Islet precursor cell (in vitro differentiated cells): ENCODE results near the gene ESPNL.

Experiments
- DNase-seq: peaks from one replicate; pipeline ENCODE4 v3.0.0-alpha.2; 2018

ESPNL gene

GRCh38 chr2:238144262-238144661 is 44.1 kb downstream of the ESPNL start:
- no peak for DNase-seq

DNA sequence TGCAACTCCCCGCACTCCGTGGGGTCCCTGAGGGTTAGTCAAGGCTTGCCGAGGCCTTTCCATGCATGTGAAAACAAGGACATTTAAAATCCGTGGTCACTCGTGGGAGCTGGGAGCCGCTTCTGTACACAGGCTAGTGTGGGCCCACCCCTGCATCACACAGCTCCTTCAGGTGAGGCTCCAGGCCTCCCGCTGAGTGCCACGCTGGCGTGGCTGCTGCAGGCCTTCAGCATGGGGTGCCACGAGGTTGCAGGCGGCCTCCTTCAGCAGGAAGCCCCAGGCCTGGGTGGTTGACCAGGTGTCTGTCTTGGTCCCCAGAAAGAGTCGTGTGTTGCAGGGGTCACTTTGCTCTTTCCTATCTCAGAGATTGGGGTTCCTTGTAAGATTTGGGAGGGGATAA is 44.9 kb downstream of the ESPNL start:
- DNase-seq, result no peak

DNA sequence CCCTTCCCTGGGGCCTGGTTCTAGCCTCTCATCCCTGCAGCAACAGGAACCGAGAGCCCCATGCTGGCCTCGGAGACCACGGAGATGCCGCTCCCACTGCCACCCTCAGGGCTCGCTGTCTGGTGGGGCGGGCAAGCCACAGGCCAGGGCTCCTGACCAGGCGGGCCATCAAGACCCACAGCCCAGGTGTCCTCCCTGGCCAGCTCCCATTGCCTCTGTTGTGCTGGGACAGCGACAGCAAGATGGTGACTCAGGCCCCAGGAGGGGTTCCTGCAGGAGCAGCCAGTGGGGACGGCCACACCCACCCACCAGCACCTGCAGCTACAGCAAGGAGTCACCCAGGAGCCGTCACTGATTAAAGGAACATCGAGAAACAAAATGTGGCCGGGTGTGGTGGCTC is 45.7 kb downstream of the ESPNL start:
- no peak for DNase-seq

GRCh38 chr2:238146884-238147544 is 46.9 kb downstream of the ESPNL start:
- no peak for DNase-seq

DNA sequence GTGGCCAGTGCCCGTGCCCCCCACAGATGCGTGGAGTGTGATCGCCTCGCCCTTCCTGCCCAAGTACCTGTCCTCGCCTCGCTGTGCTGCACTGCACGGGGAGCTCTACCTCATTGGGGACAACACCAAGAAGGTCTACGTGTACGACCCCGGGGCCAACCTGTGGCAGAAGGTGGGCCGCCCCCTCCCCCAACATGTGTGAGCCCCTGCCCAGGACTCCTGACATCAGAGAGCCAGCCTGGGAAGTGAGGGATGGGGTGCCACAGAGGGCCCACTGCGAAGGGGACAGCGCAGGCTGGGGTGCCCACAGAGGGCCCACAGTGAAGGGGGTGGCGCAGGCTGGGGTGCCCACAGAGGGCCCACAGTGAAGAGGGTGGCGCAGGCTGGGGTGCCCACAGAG is 48.8 kb downstream of the ESPNL start:
- DNase-seq, result no peak

- no peak for DNase-seq
Measured at GRCh38 chr2:238149841-238150572, 49.9 kb downstream of the ESPNL start.

DNA sequence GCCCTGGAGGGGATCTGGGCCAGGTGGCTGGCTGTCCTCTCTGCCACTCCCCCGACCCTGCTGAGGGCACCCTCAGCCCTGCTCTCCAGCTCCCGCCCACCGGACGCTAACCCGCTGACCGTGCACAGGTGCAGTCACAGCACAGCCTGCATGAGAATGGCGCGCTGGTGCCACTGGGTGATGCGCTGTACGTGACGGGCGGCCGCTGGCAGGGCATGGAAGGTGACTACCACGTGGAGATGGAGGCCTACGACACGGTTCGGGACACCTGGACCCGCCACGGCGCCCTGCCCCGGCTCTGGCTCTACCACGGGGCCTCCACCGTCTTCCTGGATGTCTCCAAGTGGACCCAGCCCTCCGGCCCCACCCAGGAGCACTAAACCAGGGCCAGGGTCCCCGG is 50.5 kb downstream of the ESPNL start:
- no peak for DNase-seq

DNA sequence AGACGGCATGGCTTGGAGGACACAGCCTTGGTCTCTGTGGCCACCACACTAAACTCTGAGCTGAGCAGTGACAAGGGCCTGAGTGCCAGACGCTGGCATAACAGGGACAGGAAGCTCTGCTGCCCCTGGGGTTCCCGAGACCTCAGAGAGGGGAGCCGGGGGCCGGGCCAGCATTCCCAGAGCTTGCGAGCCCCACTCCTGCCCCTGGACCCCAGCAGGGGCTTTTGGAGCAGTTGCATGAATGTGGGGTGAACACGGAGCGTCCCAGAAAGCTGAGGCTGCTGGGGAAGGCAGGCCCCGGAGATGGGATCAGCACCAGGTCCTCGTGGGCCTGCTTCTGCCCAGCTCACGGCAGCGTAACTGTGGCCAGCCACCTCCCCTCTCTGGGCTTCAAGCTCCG is 51.1 kb downstream of the ESPNL start:
- no peak for DNase-seq

- DNase-seq, result no peak
Measured at GRCh38 chr2:238151628-238152235, 51.6 kb downstream of the ESPNL start.

DNA sequence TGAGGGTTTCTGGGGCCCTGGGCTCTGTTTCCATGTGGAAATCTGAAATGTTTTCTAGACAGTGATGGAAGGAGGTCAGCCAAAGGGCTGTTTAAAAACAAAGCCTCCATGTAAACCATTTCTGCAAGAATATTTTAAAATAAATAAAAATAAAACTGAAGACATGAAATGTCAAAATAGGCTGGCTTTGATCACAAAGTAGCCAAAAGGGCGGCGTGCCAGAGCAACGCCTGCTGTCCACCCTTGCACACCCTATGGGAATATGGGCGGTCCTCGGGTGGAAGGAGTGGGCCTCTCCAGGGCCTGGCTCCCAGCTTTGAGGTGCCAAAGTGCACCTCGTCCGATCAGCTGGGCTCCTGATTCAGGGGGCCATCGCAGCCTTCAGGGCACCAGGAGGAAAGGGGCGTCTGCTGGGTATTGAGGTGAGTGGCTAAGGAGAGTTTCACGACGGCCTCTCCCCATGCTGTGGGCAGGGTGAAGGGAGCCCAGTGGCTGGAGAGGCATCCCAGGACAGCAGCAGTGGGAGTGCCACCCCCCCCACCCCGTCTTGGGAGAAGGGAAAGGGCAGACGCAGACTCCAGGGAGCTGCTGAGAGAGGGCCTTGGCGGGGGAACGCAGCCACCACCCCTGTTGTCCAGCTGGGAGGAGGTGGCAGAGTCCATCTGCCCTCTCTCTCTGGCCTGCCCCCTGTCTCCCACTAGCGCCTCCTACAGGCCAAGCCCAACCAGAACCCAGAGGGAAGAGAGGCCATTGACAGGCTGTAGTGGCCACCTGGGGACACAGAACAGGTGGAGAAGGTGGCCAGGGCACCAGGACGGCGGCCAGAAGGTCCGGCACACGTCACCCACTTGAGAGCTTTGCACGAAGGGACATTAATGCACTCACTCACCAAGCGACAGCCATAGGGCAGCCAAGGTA is 52.9 kb downstream of the ESPNL start:
- DNase-seq, result no peak

DNA sequence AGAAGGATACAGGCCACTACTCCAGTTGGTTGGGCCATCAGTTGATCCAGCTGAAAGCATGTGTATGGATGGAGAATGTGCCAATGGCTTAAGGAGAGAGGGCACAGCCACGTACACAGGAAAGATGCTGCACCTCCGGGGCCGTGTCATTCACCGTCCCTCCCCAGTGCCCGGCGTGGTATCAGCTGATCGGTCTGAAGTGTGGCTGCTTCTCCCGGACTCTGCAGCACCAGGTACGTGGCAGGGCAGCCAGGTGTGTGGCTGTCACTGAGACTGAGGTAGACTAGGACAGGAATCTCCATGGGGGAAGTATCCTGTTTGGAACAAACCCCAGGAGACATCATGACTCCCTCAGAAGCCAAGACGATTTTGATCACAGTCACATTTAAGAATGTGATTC is 54.4 kb downstream of the ESPNL start:
- DNase-seq, result no peak

DNA sequence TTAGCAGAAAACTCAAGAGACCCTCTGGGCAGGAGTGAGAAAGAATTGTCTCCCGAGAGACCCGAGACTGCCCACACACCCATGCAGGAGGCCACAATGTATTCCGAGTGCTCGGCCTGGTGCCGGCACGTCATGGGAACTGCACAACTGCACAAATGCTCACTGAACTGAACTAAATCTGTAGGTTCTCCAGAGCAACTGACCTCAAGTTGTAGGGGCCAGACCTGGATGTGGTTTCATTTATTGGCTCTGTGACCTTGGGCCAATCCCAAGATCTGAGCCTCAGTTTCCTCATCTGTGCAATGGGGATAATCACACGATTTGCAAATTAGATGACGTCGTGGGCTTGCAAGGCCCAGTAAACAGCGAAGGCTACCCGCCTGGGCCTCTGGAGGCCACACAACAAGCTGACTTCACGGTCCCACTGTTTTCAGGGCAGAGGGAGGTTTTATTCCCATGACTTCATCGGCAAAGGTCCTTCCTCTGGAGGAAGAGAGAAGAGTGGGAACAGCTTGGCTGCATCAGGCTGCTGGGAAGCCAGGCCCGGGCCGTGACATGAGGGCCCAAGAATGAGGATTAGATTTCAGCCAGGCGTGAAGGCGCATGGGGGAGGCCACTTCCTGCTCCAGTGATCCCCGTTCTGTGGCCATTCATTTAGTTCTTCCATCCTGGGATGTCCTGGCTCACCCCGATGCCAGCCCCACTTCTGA is 55.1 kb downstream of the ESPNL start:
- DNase-seq, result no peak

DNA sequence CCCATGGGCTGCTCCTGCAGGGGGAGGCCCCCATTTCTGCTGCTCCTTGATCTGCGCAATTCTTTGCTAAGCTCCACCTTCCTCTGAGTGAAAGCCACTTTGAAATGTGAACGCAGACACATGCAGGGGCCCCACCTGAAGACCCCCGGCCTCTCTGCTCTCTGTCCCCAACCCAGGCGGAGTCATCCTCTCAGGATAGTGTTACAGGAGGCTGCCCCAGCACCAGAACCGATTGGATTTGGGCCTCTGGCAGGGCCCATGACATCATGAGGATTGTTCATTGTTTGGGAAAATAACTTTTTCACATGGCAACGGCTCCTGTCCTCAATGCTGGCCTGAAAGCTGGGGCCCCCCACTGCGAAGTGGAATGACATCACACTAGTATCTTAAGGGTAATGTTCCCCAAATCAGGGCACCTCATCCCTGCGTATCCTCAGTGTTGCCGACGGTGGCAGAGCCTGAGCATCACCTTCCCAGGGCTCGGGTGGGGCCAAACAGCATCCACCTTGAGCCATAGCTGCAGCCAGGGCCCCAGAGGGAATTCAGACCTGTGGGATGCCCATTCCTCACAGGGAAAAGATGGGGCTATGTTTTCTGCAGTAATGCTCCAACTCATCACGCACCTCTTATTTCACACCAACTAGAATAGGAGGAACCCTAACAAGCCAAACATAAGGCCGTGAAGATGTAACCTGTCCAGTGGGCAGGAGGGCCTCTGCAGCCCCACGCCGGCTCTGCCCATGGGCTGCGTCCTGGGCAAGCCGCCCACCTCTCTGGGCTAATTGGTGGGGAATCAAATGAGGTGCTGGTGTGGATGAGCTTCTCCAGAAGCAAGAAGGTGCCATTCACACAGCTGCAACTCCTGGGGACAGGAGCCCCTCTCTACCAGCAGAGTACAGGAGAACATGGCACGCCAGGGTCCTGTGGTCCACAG is 55.9 kb downstream of the ESPNL start:
- no peak for DNase-seq

- DNase-seq, result no peak
Measured at GRCh38 chr2:238157506-238158017, 57.4 kb downstream of the ESPNL start.

DNA sequence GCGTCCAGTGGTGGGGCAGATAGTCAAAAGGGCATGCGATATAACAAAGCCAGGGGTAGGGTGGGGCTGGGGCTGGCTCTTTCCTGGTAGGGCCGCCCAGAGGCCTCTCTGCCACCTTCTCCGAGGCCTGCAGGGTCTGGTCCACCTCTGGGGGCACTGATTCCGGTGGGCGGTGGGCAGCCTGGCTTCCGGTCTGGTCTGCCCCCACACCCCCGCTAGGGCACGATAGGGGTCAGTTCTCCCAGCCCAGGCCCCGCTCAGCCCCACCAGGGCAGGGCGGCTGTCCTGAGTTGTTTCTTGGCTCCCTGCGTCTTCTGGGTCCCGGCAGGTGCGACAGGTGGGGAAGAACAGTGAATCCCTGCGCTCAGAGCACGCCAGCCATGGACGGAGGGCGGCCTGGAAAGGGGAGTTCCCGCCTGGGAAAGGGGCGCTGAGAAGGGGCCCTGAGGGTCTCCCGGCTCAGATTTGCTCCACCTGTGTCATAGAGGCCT is 57.9 kb downstream of the ESPNL start:
- DNase-seq, result no peak

DNA sequence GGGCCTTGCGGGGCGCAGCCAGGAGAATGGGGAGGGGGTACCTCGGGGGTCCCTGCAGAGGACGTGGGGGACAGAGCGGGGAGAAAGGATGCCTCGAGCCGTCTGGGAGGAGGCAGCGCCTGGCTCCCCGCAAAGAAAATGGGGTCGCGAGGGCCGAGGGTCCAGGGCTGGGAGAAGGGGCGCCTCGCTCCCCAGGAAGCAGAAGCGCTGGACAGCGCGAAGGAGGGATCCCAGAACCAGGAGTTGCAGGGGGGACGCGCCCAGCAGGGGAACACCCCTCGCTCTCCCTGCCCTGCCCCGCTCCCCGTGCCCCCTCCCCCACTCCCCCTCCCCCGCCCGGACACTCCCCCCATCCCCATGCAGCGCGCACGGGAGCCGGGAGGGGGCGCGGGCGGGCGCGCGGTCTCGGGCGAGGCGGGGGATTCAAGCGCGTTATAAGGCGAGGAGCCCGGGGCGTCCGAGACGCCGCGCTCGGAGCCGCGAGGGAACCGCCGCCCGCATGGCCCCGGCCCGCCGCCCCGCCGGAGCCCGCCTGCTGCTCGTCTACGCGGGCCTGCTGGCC is 58.5 kb downstream of the ESPNL start, which contains the start of gene ERFE:
Gene ERFE (plus strand): TSS at position 462 of the 562 bp plus-strand sequence. CDS start 38 bp downstream, at position 500.
- DNase-seq, result no peak

GRCh38 chr2:238159071-238159539 is 59.0 kb downstream of the ESPNL start:
- DNase-seq, result no peak

DNA sequence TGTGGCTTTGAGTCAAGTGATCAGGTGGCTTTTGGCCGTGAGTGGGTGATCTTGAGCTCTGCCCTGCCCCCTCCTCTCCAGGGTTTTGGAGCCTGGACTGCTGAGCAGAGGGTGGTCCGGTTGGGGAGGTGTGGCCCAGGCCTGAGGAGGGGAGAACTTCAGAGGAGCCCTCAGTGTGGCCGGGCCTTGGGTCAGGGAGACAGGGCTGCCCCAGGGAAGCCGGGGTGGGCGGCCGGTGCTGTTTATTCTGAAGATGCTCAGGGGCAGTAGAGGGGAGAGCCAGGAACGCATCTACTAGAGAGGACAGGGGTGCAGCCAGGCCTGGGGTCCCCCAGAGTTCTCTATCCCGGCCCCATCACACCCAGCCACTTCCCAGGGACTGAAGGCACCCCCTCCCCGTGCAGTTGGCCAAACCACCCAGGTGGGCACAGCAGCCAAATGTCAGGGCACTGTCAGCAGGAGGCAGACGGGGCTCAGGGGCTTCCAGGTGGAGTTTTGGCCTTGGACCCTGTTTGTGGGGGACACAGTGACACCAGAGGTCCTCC is 59.6 kb downstream of the ESPNL start:
- DNase-seq, result no peak

DNA sequence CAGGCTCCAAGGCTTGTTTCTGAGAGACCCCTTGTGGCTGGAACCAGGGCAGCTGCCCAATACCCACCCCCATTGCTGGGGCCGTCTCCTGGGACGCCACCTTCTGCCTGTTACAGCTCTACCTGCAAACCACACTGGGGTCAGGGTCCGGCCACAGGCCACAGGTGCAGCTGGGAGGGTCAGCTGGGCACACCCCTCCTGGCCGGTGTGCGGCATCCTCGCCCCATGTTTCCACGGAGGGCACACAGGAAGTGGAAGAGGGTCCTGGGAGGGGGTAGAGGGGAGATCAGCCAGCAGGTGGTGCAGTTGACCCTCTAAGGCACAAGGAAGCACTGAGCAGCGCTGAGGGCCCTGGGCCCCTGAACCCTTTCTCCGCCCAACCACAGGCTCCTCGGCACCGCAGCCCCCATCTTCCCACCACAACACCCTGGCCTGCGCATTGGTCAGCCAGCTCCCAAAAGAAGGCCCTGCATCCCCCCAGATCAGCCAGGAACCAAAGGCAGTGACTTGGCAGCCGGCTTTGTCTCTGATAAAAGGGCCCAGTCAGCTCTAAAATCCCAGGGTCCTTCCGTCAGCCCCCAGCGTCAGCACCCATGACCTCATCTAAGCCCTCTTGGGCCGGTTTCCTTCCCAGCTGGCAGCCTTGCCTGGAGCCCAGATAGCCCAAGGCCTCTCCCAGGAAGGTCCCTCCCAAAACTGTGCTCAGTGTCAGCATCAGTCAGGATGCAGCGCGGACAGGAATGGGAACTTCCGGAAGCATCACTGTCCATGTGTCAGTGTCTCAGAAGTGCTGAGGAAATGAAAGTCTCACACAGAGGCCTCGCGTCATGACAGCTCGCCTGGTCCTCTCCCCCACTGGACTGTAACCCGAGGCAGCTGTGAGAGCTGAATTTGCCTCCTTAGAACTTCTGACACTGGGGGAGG is 60.3 kb downstream of the ESPNL start:
- peak; percentile 69 for DNase-seq
